ENCODE results near the gene FAM181B. TPM values are rescaled to one million over a fixed set of nuclear protein-coding genes. Genes with fewer than 3 reads are reported as not detected.

Gene FAM181B
- total and polyA plus RNA-seq, 2 of the 13 experiments (the other 11 are each of a cell fraction or from before 2014, with no cell fraction given) = not detected

GRCh38 chr11:82733444-82734119 lies at the start of gene FAM181B (continued):
- TF ChIP-seq SRY (CRISPR knock-in tag; IDR thresholded peaks at IDR 0.05) (no peak), GABPB1 (CRISPR knock-in tag; IDR thresholded peaks at IDR 0.05) (0 out of 2 replicates have a peak, but pooled peaks have one; percentile 15), TCF7L2 (IDR thresholded peaks at IDR 0.05; ENCODE audit: low read depth, low read length) (no peak), ELK4 (CRISPR knock-in tag; IDR thresholded peaks at IDR 0.05; ENCODE audit: borderline replicate concordance) (no peak), ZNF607 (CRISPR knock-in tag; IDR thresholded peaks at IDR 0.05; ENCODE audit: borderline replicate concordance) (no peak), ZNF530 (CRISPR knock-in tag; IDR thresholded peaks at IDR 0.05; ENCODE audit: low read depth) (no peak), HINFP (CRISPR knock-in tag; IDR thresholded peaks at IDR 0.05; ENCODE audit: low read depth) (no peak), EED (CRISPR knock-in tag; IDR thresholded peaks at IDR 0.05) (peak; percentile 17; the same call in 1 of the 2 replicates), ZBTB4 (CRISPR knock-in tag; IDR thresholded peaks at IDR 0.05; ENCODE audit: borderline replicate concordance) (no peak), SP4 (CRISPR knock-in tag; IDR thresholded peaks at IDR 0.05) (no peak), SP1 (IDR thresholded peaks at IDR 0.05) (no peak), SP1 (CRISPR knock-in tag; IDR thresholded peaks at IDR 0.05) (no peak), UBTF (CRISPR knock-in tag; IDR thresholded peaks at IDR 0.05) (peak; percentile 25; the same call in 1 of the 2 replicates), RXRA (CRISPR knock-in tag; IDR thresholded peaks at IDR 0.05) (no peak), SRF (IDR thresholded peaks at IDR 0.05; ENCODE audit: low read depth, low read length) (no peak), CC2D1A (CRISPR knock-in tag; IDR thresholded peaks at IDR 0.05) (no peak), ARNTL (CRISPR knock-in tag; IDR thresholded peaks at IDR 0.05) (no peak), ZSCAN29 (CRISPR knock-in tag; conservative IDR thresholded peaks at IDR 0.05) (no peak), ZSCAN22 (CRISPR knock-in tag; IDR thresholded peaks at IDR 0.05) (no peak), ZNF652 (CRISPR knock-in tag; IDR thresholded peaks at IDR 0.05; ENCODE audit: borderline replicate concordance, low read depth) (peak; percentile 68), ZBTB37 (CRISPR knock-in tag; IDR thresholded peaks at IDR 0.05) (no peak)

All from HepG2 (cell line).